ENCODE measurements around the gene GRID2.

The GRID2 gene

GRCh38 chr4:93730251-93730650, 1426.5 kb downstream of the GRID2 start:
- Histone ChIP-seq H3K27me3 (ENCODE audit: control insufficient read depth, insufficient read depth, low read length) (no peaks in the 10 kb centered on the region), H3K4me3 (ENCODE audit: low read depth, low read length) (no peak overlapping the region), H3K36me3 (ENCODE audit: control insufficient read depth, insufficient read depth, low read length) (no peaks in the 10 kb centered on the region), H3K9ac (ENCODE audit: low read depth, low read length) (no peak overlapping the region), H3K27ac (ENCODE audit: low read depth, low read length) (no peak overlapping the region), H3K9me3 (ENCODE audit: control insufficient read depth, insufficient read depth, low read length) (no peaks in the 10 kb centered on the region), H3K4me1 (ENCODE audit: control insufficient read depth, insufficient read depth, low read length) (peaks cover 42% of the 10 kb centered on the region)

- Histone ChIP-seq H3K4me1 (ENCODE audit: control insufficient read depth, insufficient read depth, low read length) (peaks cover 42% of the 10 kb centered on the region), H3K27me3 (ENCODE audit: control insufficient read depth, insufficient read depth, low read length) (no peaks in the 10 kb centered on the region), H3K4me3 (ENCODE audit: low read depth, low read length) (no peak overlapping the region), H3K9ac (ENCODE audit: low read depth, low read length) (no peak overlapping the region), H3K36me3 (ENCODE audit: control insufficient read depth, insufficient read depth, low read length) (no peaks in the 10 kb centered on the region), H3K9me3 (ENCODE audit: control insufficient read depth, insufficient read depth, low read length) (no peaks in the 10 kb centered on the region), H3K27ac (ENCODE audit: low read depth, low read length) (no peak overlapping the region)
Measured at GRCh38 chr4:93730760-93731159, 1427.0 kb downstream of the GRID2 start.

- Histone ChIP-seq H3K4me3 (ENCODE audit: low read depth, low read length) (no peak overlapping the region), H3K27me3 (ENCODE audit: control insufficient read depth, insufficient read depth, low read length) (no peaks in the 10 kb centered on the region), H3K36me3 (ENCODE audit: control insufficient read depth, insufficient read depth, low read length) (no peaks in the 10 kb centered on the region), H3K4me1 (ENCODE audit: control insufficient read depth, insufficient read depth, low read length) (peaks cover 42% of the 10 kb centered on the region), H3K9ac (ENCODE audit: low read depth, low read length) (no peak overlapping the region), H3K9me3 (ENCODE audit: control insufficient read depth, insufficient read depth, low read length) (no peaks in the 10 kb centered on the region), H3K27ac (ENCODE audit: low read depth, low read length) (no peak overlapping the region)
Measured at GRCh38 chr4:93731456-93731855, 1427.7 kb downstream of the GRID2 start.

GRCh38 chr4:93732509-93732908, 1428.7 kb downstream of the GRID2 start:
- Histone ChIP-seq H3K9me3 (ENCODE audit: control insufficient read depth, insufficient read depth, low read length) (no peaks in the 10 kb centered on the region), H3K27ac (ENCODE audit: low read depth, low read length) (no peak overlapping the region), H3K36me3 (ENCODE audit: control insufficient read depth, insufficient read depth, low read length) (no peaks in the 10 kb centered on the region), H3K9ac (ENCODE audit: low read depth, low read length) (no peak overlapping the region), H3K4me1 (ENCODE audit: control insufficient read depth, insufficient read depth, low read length) (peaks cover 42% of the 10 kb centered on the region), H3K27me3 (ENCODE audit: control insufficient read depth, insufficient read depth, low read length) (no peaks in the 10 kb centered on the region), H3K4me3 (ENCODE audit: low read depth, low read length) (no peak overlapping the region)

- Histone ChIP-seq H3K9ac (ENCODE audit: low read depth, low read length) (no peak overlapping the region), H3K27ac (ENCODE audit: low read depth, low read length) (no peak overlapping the region), H3K4me1 (ENCODE audit: control insufficient read depth, insufficient read depth, low read length) (peaks cover 7% of the 10 kb centered on the region; the same call in 1 of the 2 replicates), H3K9me3 (ENCODE audit: control insufficient read depth, insufficient read depth, low read length) (no peaks in the 10 kb centered on the region), H3K36me3 (ENCODE audit: control insufficient read depth, insufficient read depth, low read length) (no peaks in the 10 kb centered on the region), H3K27me3 (ENCODE audit: control insufficient read depth, insufficient read depth, low read length) (no peaks in the 10 kb centered on the region), H3K4me3 (ENCODE audit: low read depth, low read length) (no peak overlapping the region)
Measured at GRCh38 chr4:93740890-93741289, 1437.1 kb downstream of the GRID2 start.

GRCh38 chr4:93743022-93743421, 1439.3 kb downstream of the GRID2 start:
- Histone ChIP-seq H3K4me1 (ENCODE audit: control insufficient read depth, insufficient read depth, low read length) (peaks cover 9% of the 10 kb centered on the region; the same call in 1 of the 2 replicates), H3K36me3 (ENCODE audit: control insufficient read depth, insufficient read depth, low read length) (no peaks in the 10 kb centered on the region), H3K9me3 (ENCODE audit: control insufficient read depth, insufficient read depth, low read length) (no peaks in the 10 kb centered on the region), H3K27ac (ENCODE audit: low read depth, low read length) (no peak overlapping the region), H3K9ac (ENCODE audit: low read depth, low read length) (no peak overlapping the region), H3K4me3 (ENCODE audit: low read depth, low read length) (no peak overlapping the region), H3K27me3 (ENCODE audit: control insufficient read depth, insufficient read depth, low read length) (no peaks in the 10 kb centered on the region)

GRCh38 chr4:93743635-93744034, 1439.9 kb downstream of the GRID2 start:
- no peaks in the 10 kb centered on the region for H3K27me3 ChIP-seq (ENCODE audit: control insufficient read depth, insufficient read depth, low read length)
- H3K9ac ChIP-seq (ENCODE audit: low read depth, low read length), result no peak overlapping the region
- H3K4me1 ChIP-seq (ENCODE audit: control insufficient read depth, insufficient read depth, low read length), result peaks cover 15% of the 10 kb centered on the region
- H3K9me3 ChIP-seq (ENCODE audit: control insufficient read depth, insufficient read depth, low read length), result no peaks in the 10 kb centered on the region
- H3K4me3 ChIP-seq (ENCODE audit: low read depth, low read length), result no peak overlapping the region
- no peak overlapping the region for H3K27ac ChIP-seq (ENCODE audit: low read depth, low read length)
- H3K36me3 ChIP-seq (ENCODE audit: control insufficient read depth, insufficient read depth, low read length), result no peaks in the 10 kb centered on the region

- H3K36me3 ChIP-seq (ENCODE audit: control insufficient read depth, insufficient read depth, low read length), result no peaks in the 10 kb centered on the region
- no peak overlapping the region for H3K27ac ChIP-seq (ENCODE audit: low read depth, low read length)
- H3K4me3 ChIP-seq (ENCODE audit: low read depth, low read length), result no peak overlapping the region
- H3K27me3 ChIP-seq (ENCODE audit: control insufficient read depth, insufficient read depth, low read length), result no peaks in the 10 kb centered on the region
- no peaks in the 10 kb centered on the region for H3K9me3 ChIP-seq (ENCODE audit: control insufficient read depth, insufficient read depth, low read length)
- H3K4me1 ChIP-seq (ENCODE audit: control insufficient read depth, insufficient read depth, low read length), result peaks cover 25% of the 10 kb centered on the region
- no peak overlapping the region for H3K9ac ChIP-seq (ENCODE audit: low read depth, low read length)
Measured at GRCh38 chr4:93744961-93745360, 1441.2 kb downstream of the GRID2 start.

- Histone ChIP-seq H3K9me3 (ENCODE audit: control insufficient read depth, insufficient read depth, low read length) (no peaks in the 10 kb centered on the region), H3K36me3 (ENCODE audit: control insufficient read depth, insufficient read depth, low read length) (no peaks in the 10 kb centered on the region), H3K9ac (ENCODE audit: low read depth, low read length) (no peak overlapping the region), H3K27me3 (ENCODE audit: control insufficient read depth, insufficient read depth, low read length) (no peaks in the 10 kb centered on the region), H3K4me1 (ENCODE audit: control insufficient read depth, insufficient read depth, low read length) (peaks cover 18% of the 10 kb centered on the region), H3K27ac (ENCODE audit: low read depth, low read length) (no peak overlapping the region), H3K4me3 (ENCODE audit: low read depth, low read length) (no peak overlapping the region)
Measured at GRCh38 chr4:93746031-93746430, 1442.3 kb downstream of the GRID2 start.

GRCh38 chr4:93747220-93747619, 1443.5 kb downstream of the GRID2 start:
- Histone ChIP-seq H3K27me3 (ENCODE audit: control insufficient read depth, insufficient read depth, low read length) (no peaks in the 10 kb centered on the region), H3K27ac (ENCODE audit: low read depth, low read length) (no peak overlapping the region), H3K36me3 (ENCODE audit: control insufficient read depth, insufficient read depth, low read length) (no peaks in the 10 kb centered on the region), H3K9me3 (ENCODE audit: control insufficient read depth, insufficient read depth, low read length) (no peaks in the 10 kb centered on the region), H3K4me1 (ENCODE audit: control insufficient read depth, insufficient read depth, low read length) (peaks cover 18% of the 10 kb centered on the region), H3K4me3 (ENCODE audit: low read depth, low read length) (no peak overlapping the region), H3K9ac (ENCODE audit: low read depth, low read length) (no peak overlapping the region)

- Histone ChIP-seq H3K36me3 (ENCODE audit: control insufficient read depth, insufficient read depth, low read length) (no peaks in the 10 kb centered on the region), H3K4me1 (ENCODE audit: control insufficient read depth, insufficient read depth, low read length) (peaks cover 18% of the 10 kb centered on the region), H3K27me3 (ENCODE audit: control insufficient read depth, insufficient read depth, low read length) (no peaks in the 10 kb centered on the region), H3K27ac (ENCODE audit: low read depth, low read length) (peak overlapping the region; percentile 5), H3K9ac (ENCODE audit: low read depth, low read length) (no peak overlapping the region), H3K9me3 (ENCODE audit: control insufficient read depth, insufficient read depth, low read length) (no peaks in the 10 kb centered on the region), H3K4me3 (ENCODE audit: low read depth, low read length) (no peak overlapping the region)
Measured at GRCh38 chr4:93748373-93749291, 1444.9 kb downstream of the GRID2 start.
